MM.1S (cell line): ENCODE data around the gene STXBP6.

ENCODE experiments used
- EZH2 ChIP-seq: fragments of 300-600 bp; sonication (generic); optimal IDR thresholded peaks from 2 replicates; pipeline ENCODE3; 2017; ENCODE audit warnings: low read depth, mild to moderate bottlenecking, antibody characterized with exemption, low read length, mixed read lengths
- EZH2phosphoT487 ChIP-seq: fragments of 300-600 bp; sonication (generic); IDR thresholded peaks from 2 replicates; pipeline ENCODE4 v1.6.1; 2018; ENCODE audit warnings: antibody characterized with exemption, low read length
- TF ChIP-seq, protein P1 (sequence below): fragments of 300-600 bp; sonication (generic); IDR thresholded peaks from 2 replicates; pipeline ENCODE4 v1.5.1; 2016; ENCODE audit warnings: antibody characterized with exemption, low read length, mixed read lengths

DNA sequence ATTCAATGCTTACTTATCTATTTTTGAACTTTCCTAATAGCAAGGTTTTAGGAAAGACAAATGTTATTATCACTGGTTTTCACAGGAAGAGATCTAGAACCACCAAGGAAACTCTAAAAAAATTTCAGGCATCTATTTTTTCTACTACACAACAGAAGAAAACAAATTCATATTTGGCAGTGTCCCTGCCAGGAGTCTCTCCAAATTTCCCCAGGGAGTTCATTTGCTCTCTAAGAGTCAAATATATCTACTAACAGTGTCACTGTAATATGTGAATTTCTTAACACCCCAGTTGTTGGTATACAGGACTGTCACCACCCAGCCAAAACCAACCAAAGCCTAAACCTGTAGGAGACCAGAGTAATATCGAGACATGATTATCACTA, 83.4 kb downstream of the STXBP6 start:
- TF ChIP-seq, protein P1, sequence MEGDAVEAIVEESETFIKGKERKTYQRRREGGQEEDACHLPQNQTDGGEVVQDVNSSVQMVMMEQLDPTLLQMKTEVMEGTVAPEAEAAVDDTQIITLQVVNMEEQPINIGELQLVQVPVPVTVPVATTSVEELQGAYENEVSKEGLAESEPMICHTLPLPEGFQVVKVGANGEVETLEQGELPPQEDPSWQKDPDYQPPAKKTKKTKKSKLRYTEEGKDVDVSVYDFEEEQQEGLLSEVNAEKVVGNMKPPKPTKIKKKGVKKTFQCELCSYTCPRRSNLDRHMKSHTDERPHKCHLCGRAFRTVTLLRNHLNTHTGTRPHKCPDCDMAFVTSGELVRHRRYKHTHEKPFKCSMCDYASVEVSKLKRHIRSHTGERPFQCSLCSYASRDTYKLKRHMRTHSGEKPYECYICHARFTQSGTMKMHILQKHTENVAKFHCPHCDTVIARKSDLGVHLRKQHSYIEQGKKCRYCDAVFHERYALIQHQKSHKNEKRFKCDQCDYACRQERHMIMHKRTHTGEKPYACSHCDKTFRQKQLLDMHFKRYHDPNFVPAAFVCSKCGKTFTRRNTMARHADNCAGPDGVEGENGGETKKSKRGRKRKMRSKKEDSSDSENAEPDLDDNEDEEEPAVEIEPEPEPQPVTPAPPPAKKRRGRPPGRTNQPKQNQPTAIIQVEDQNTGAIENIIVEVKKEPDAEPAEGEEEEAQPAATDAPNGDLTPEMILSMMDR: no peak
- TF ChIP-seq EZH2phosphoT487 (no peak), EZH2 (no peak)
